T-helper 2 cell treated with Interferon-gamma antibody and Interleukin-4, amounts not matched to agents 5 μg/mL and 100 μg/mL, for 36 hours (primary cell): ENCODE data around the gene ZBTB16.
A peak's percentile ranks its signal among the peaks of the same experiment; 100 is the strongest.

Experiments
- DNase-seq: peaks from one replicate; pipeline ENCODE4 v3.0.0; 2021; ENCODE audit warnings: low spot score
- H3K27ac Mint-ChIP-seq: one replicate; pipeline ENCODE4 v1.8.0; 2021; ENCODE audit warnings: mild to moderate bottlenecking, mixed read lengths
- H3K27me3 Mint-ChIP-seq: one replicate; pipeline ENCODE4 v1.8.0; 2021; ENCODE audit warnings: low read depth, mixed read lengths
- H3K36me3 Mint-ChIP-seq: one replicate; pipeline ENCODE4 v1.8.0; 2021; ENCODE audit warnings: low read depth, mixed read lengths
- H3K4me1 Mint-ChIP-seq: one replicate; pipeline ENCODE4 v1.8.0; 2021; ENCODE audit warnings: low read depth, mixed read lengths
- H3K4me3 Mint-ChIP-seq: one replicate; pipeline ENCODE4 v1.8.0; 2022; ENCODE audit warnings: mild to moderate bottlenecking, moderate library complexity, mixed read lengths
- H3K9me3 Mint-ChIP-seq: one replicate; pipeline ENCODE4 v1.8.0; 2021; ENCODE audit warnings: mixed read lengths

Gene ZBTB16

GRCh38 chr11:114059278-114059983, at the start of gene ZBTB16:
ZBTB16 (plus strand) TSS chr11:114059711; CDS start chr11:114063301, 3,590 bp downstream.
- Mint-ChIP-seq H3K4me1 (peaks cover 10% of the 10 kb centered on the region), H3K27ac (peak within 1 kb of the TSS; percentile 72), H3K9me3 (no peaks in the 10 kb centered on the region), H3K4me3 (peak within 1 kb of the TSS; percentile 87), H3K27me3 (peaks cover 68% of the 10 kb centered on the region), H3K36me3 (peaks cover 7% of the 10 kb centered on the region)
- DNase-seq: no peak

GRCh38 chr11:114010931-114011330, 48.6 kb upstream of the ZBTB16 start:
- Mint-ChIP-seq H3K4me1 (no peaks in the 10 kb centered on the region), H3K9me3 (no peaks in the 10 kb centered on the region), H3K36me3 (no peaks in the 10 kb centered on the region), H3K27ac (no peak overlapping the region), H3K27me3 (peaks cover 14% of the 10 kb centered on the region), H3K4me3 (no peak overlapping the region)
- no peak for DNase-seq

- Mint-ChIP-seq H3K27me3 (peaks cover 14% of the 10 kb centered on the region), H3K4me3 (no peak overlapping the region), H3K9me3 (no peaks in the 10 kb centered on the region), H3K4me1 (no peaks in the 10 kb centered on the region), H3K27ac (no peak overlapping the region), H3K36me3 (no peaks in the 10 kb centered on the region)
- no peak for DNase-seq
Observed at GRCh38 chr11:114011443-114011842, 48.1 kb upstream of the ZBTB16 start.

- Mint-ChIP-seq H3K27me3 (peaks cover 9% of the 10 kb centered on the region), H3K4me1 (no peaks in the 10 kb centered on the region), H3K4me3 (no peak overlapping the region), H3K27ac (no peak overlapping the region), H3K36me3 (no peaks in the 10 kb centered on the region), H3K9me3 (no peaks in the 10 kb centered on the region)
- no peak for DNase-seq
Observed at GRCh38 chr11:114015117-114015516, 44.4 kb upstream of the ZBTB16 start.

GRCh38 chr11:114016986-114017385, 42.5 kb upstream of the ZBTB16 start:
- Mint-ChIP-seq H3K36me3 (no peaks in the 10 kb centered on the region), H3K27me3 (peaks cover 2% of the 10 kb centered on the region), H3K4me1 (no peaks in the 10 kb centered on the region), H3K9me3 (no peaks in the 10 kb centered on the region), H3K27ac (no peak overlapping the region), H3K4me3 (no peak overlapping the region)
- DNase-seq: no peak

GRCh38 chr11:114017723-114018122, 41.8 kb upstream of the ZBTB16 start:
- H3K36me3 Mint-ChIP-seq: no peaks in the 10 kb centered on the region
- no peaks in the 10 kb centered on the region for H3K9me3 Mint-ChIP-seq
- no peak overlapping the region for H3K27ac Mint-ChIP-seq
- no peak for DNase-seq
- no peak overlapping the region for H3K4me3 Mint-ChIP-seq
- no peaks in the 10 kb centered on the region for H3K4me1 Mint-ChIP-seq
- peaks cover 2% of the 10 kb centered on the region for H3K27me3 Mint-ChIP-seq

- Mint-ChIP-seq H3K36me3 (no peaks in the 10 kb centered on the region), H3K4me1 (no peaks in the 10 kb centered on the region), H3K4me3 (no peak overlapping the region), H3K27me3 (peaks cover 2% of the 10 kb centered on the region), H3K9me3 (no peaks in the 10 kb centered on the region), H3K27ac (no peak overlapping the region)
- no peak for DNase-seq
Observed at GRCh38 chr11:114019046-114019445, 40.5 kb upstream of the ZBTB16 start.

- Mint-ChIP-seq H3K4me1 (no peaks in the 10 kb centered on the region), H3K27me3 (peaks cover under 1% of the 10 kb centered on the region), H3K9me3 (no peaks in the 10 kb centered on the region), H3K27ac (no peak overlapping the region), H3K4me3 (no peak overlapping the region), H3K36me3 (no peaks in the 10 kb centered on the region)
- no peak for DNase-seq
Observed at GRCh38 chr11:114019574-114019973, 39.9 kb upstream of the ZBTB16 start.

GRCh38 chr11:114025329-114025907, 34.1 kb upstream of the ZBTB16 start:
- Mint-ChIP-seq H3K36me3 (no peaks in the 10 kb centered on the region), H3K9me3 (no peaks in the 10 kb centered on the region), H3K27me3 (peaks cover 15% of the 10 kb centered on the region), H3K27ac (no peak overlapping the region), H3K4me1 (peaks cover 7% of the 10 kb centered on the region), H3K4me3 (no peak overlapping the region)
- DNase-seq: no peak

GRCh38 chr11:114026355-114026754, 33.2 kb upstream of the ZBTB16 start:
- peaks cover 15% of the 10 kb centered on the region for H3K27me3 Mint-ChIP-seq
- peak; percentile 7 for DNase-seq
- no peaks in the 10 kb centered on the region for H3K36me3 Mint-ChIP-seq
- no peak overlapping the region for H3K27ac Mint-ChIP-seq
- no peak overlapping the region for H3K4me3 Mint-ChIP-seq
- H3K4me1 Mint-ChIP-seq: peaks cover 7% of the 10 kb centered on the region
- no peaks in the 10 kb centered on the region for H3K9me3 Mint-ChIP-seq

- Mint-ChIP-seq H3K27ac (no peak overlapping the region), H3K4me3 (no peak overlapping the region), H3K4me1 (peaks cover 7% of the 10 kb centered on the region), H3K9me3 (no peaks in the 10 kb centered on the region), H3K36me3 (no peaks in the 10 kb centered on the region), H3K27me3 (peaks cover 19% of the 10 kb centered on the region)
- DNase-seq: no peak
Observed at GRCh38 chr11:114027391-114027790, 32.1 kb upstream of the ZBTB16 start.

- no peak overlapping the region for H3K4me3 Mint-ChIP-seq
- peaks cover 19% of the 10 kb centered on the region for H3K27me3 Mint-ChIP-seq
- no peak overlapping the region for H3K27ac Mint-ChIP-seq
- DNase-seq: no peak
- H3K9me3 Mint-ChIP-seq: no peaks in the 10 kb centered on the region
- peaks cover 7% of the 10 kb centered on the region for H3K4me1 Mint-ChIP-seq
- no peaks in the 10 kb centered on the region for H3K36me3 Mint-ChIP-seq
Observed at GRCh38 chr11:114027926-114028325, 31.6 kb upstream of the ZBTB16 start.

- no peak for DNase-seq
- H3K27ac Mint-ChIP-seq: no peak overlapping the region
- H3K4me1 Mint-ChIP-seq: peaks cover 5% of the 10 kb centered on the region
- H3K4me3 Mint-ChIP-seq: no peak overlapping the region
- peaks cover 26% of the 10 kb centered on the region for H3K27me3 Mint-ChIP-seq
- H3K9me3 Mint-ChIP-seq: no peaks in the 10 kb centered on the region
- no peaks in the 10 kb centered on the region for H3K36me3 Mint-ChIP-seq
Observed at GRCh38 chr11:114031246-114031966, 28.1 kb upstream of the ZBTB16 start.

- H3K4me3 Mint-ChIP-seq: no peak overlapping the region
Observed at GRCh38 chr11:114031967-114032320, 27.6 kb upstream of the ZBTB16 start.

More at GRCh38 chr11:114031967-114032320, 27.6 kb upstream of the ZBTB16 start:
- Mint-ChIP-seq H3K27ac (no peak overlapping the region), H3K9me3 (no peaks in the 10 kb centered on the region), H3K27me3 (peaks cover 28% of the 10 kb centered on the region), H3K4me1 (peaks cover 4% of the 10 kb centered on the region), H3K36me3 (no peaks in the 10 kb centered on the region)
- no peak for DNase-seq
